Astrocyte (in vitro differentiated cells and primary cell): ENCODE measurements around the gene SNX3. TPM values are rescaled to one million over a fixed set of nuclear protein-coding genes. Genes with fewer than 3 reads are reported as not detected.
"Not testable (repeated sequence)": the region's sequence is repeated elsewhere in the genome, so short reads cannot be mapped to it uniquely, and the experiment has no call there.

Experiments used
- DNase-seq: peaks from one replicate; pipeline ENCODE4 v3.0.0-alpha.2; 2010; ENCODE audit warnings: low read depth
- FAIRE-seq: peaks from 2 replicates; lab custom pipeline; 2011; peaks lifted over from hg19 to GRCh38; lab: Jason Lieb, UNC
- H2AFZ ChIP-seq: 2 replicates; pipeline ENCODE4 v1.6.0; 2012; ENCODE audit warnings: low read depth, low read length, inconsistent platforms
- H3K27ac ChIP-seq: 2 replicates; pipeline ENCODE4 v1.5.1; 2011; ENCODE audit warnings: low read depth, low read length, inconsistent platforms
- H3K27me3 ChIP-seq: 2 replicates; pipeline ENCODE4 v1.6.0; 2011; ENCODE audit warnings: low read length, inconsistent platforms; ENCODE audit not compliant: insufficient read depth
- H3K36me3 ChIP-seq: 2 replicates; pipeline ENCODE4 v1.5.1; 2011; ENCODE audit warnings: low read length, inconsistent platforms; ENCODE audit not compliant: insufficient read depth
- H3K4me1 ChIP-seq: 2 replicates; pipeline ENCODE4 v1.5.1; 2011; ENCODE audit warnings: low read length, inconsistent platforms; ENCODE audit not compliant: insufficient read depth
- H3K4me2 ChIP-seq: 2 replicates; pipeline ENCODE4 v1.6.0; 2012; ENCODE audit warnings: low read length, inconsistent platforms
- H3K4me3 ChIP-seq: 2 replicates; pipeline ENCODE4 v1.5.1; 2011; ENCODE audit warnings: low read depth, mild to moderate bottlenecking, low read length, inconsistent platforms; ENCODE audit not compliant: insufficient read depth
- H3K79me2 ChIP-seq: 2 replicates; pipeline ENCODE4 v1.6.0; 2012; ENCODE audit warnings: mild to moderate bottlenecking, low read length, inconsistent platforms; ENCODE audit not compliant: insufficient read depth
- H3K9ac ChIP-seq: 2 replicates; pipeline ENCODE4 v1.6.0; 2012; ENCODE audit warnings: mild to moderate bottlenecking, low read length, inconsistent platforms
- H3K9me3 ChIP-seq: 2 replicates; pipeline ENCODE4 v1.5.1; 2012; ENCODE audit warnings: low read depth, mild to moderate bottlenecking, low read length, inconsistent platforms; ENCODE audit not compliant: insufficient read depth
- H4K20me1 ChIP-seq: 2 replicates; pipeline ENCODE4 v1.6.0; 2012; ENCODE audit warnings: low read length, inconsistent platforms; ENCODE audit not compliant: insufficient read depth
- H3K27ac Mint-ChIP-seq: one replicate; pipeline ENCODE4 v1.8.0; 2021; ENCODE audit warnings: mild to moderate bottlenecking, mixed read lengths; ENCODE audit not compliant: unreplicated experiment
- H3K27me3 Mint-ChIP-seq: one replicate; pipeline ENCODE4 v1.8.0; 2021; ENCODE audit warnings: low read depth, mixed read lengths; ENCODE audit not compliant: unreplicated experiment
- H3K36me3 Mint-ChIP-seq: one replicate; pipeline ENCODE4 v1.8.0; 2021; ENCODE audit warnings: low read depth, mixed read lengths; ENCODE audit not compliant: unreplicated experiment
- H3K4me1 Mint-ChIP-seq: one replicate; pipeline ENCODE4 v1.8.0; 2021; ENCODE audit warnings: low read depth, mixed read lengths; ENCODE audit not compliant: unreplicated experiment
- H3K4me3 Mint-ChIP-seq: one replicate; pipeline ENCODE4 v1.8.0; 2021; ENCODE audit warnings: mild to moderate bottlenecking, moderate library complexity, mixed read lengths; ENCODE audit not compliant: unreplicated experiment
- H3K9me3 Mint-ChIP-seq: one replicate; pipeline ENCODE4 v1.8.0; 2021; ENCODE audit warnings: mild to moderate bottlenecking, mixed read lengths; ENCODE audit not compliant: unreplicated experiment
- EZH2 ChIP-seq: IDR thresholded peaks from 2 replicates; pipeline ENCODE4 v1.6.1; 2012; ENCODE audit warnings: mild to moderate bottlenecking, low read length, inconsistent platforms; ENCODE audit not compliant: insufficient read depth
- total RNA-seq: library from RNA; stranded (reverse); gene quantifications from 2 replicates; pipeline ENCODE4 v1.2.1, GENCODE V29; 2021
- TF ChIP-seq, protein P1 (sequence below): IDR thresholded peaks from 2 replicates; pipeline ENCODE4 v1.5.1; 2011; ENCODE audit warnings: low read depth, mild to moderate bottlenecking, inconsistent platforms, low read length, moderate library complexity; ENCODE audit not compliant: insufficient read depth

SNX3 gene
- total RNA-seq, 1 donor from 2014 or later = 165 TPM

DNA sequence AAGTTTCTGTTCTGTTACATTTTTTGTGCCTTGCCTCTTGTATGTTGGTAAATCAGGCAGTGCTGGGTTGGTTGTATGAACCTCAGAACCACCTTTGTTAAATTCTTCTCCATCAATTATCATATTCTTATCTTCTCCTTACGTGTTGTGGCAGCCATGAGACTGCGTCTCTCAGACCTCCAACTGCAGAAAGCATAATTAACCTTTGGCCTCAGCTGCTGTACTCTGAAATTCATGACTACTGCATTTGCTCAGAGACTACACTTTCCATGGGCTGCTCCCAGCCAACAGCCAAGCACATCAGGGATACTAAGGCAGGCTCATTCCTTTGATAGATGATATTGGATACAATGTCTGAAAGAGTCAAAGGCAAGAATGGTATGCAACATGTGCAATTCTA, 15.1 kb upstream of the SNX3 start:
- H3K27me3 ChIP-seq = no peaks in the 10 kb centered on the region
- Mint-ChIP-seq H3K27ac (no peak overlapping the region), H3K4me1 (no peaks in the 10 kb centered on the region), H3K27me3 (no peaks in the 10 kb centered on the region), H3K4me3 (no peak overlapping the region), H3K9me3 (no peaks in the 10 kb centered on the region), H3K36me3 (no peaks in the 10 kb centered on the region)
- FAIRE-seq (no peak), DNase-seq (no peak)
- TF ChIP-seq, protein P1, sequence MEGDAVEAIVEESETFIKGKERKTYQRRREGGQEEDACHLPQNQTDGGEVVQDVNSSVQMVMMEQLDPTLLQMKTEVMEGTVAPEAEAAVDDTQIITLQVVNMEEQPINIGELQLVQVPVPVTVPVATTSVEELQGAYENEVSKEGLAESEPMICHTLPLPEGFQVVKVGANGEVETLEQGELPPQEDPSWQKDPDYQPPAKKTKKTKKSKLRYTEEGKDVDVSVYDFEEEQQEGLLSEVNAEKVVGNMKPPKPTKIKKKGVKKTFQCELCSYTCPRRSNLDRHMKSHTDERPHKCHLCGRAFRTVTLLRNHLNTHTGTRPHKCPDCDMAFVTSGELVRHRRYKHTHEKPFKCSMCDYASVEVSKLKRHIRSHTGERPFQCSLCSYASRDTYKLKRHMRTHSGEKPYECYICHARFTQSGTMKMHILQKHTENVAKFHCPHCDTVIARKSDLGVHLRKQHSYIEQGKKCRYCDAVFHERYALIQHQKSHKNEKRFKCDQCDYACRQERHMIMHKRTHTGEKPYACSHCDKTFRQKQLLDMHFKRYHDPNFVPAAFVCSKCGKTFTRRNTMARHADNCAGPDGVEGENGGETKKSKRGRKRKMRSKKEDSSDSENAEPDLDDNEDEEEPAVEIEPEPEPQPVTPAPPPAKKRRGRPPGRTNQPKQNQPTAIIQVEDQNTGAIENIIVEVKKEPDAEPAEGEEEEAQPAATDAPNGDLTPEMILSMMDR = no peak
- TF ChIP-seq EZH2 = no peak
- no peak overlapping the region for H3K4me2 ChIP-seq
- H3K4me3 ChIP-seq = no peak overlapping the region
- no peaks in the 10 kb centered on the region for H3K4me1 ChIP-seq
- no peaks in the 10 kb centered on the region for H4K20me1 ChIP-seq
- H2AFZ ChIP-seq = no peak overlapping the region
- no peaks in the 10 kb centered on the region for H3K79me2 ChIP-seq
- H3K9me3 ChIP-seq = no peaks in the 10 kb centered on the region
- no peak overlapping the region for H3K9ac ChIP-seq
- H3K36me3 ChIP-seq = no peaks in the 10 kb centered on the region
- no peak overlapping the region for H3K27ac ChIP-seq

DNA sequence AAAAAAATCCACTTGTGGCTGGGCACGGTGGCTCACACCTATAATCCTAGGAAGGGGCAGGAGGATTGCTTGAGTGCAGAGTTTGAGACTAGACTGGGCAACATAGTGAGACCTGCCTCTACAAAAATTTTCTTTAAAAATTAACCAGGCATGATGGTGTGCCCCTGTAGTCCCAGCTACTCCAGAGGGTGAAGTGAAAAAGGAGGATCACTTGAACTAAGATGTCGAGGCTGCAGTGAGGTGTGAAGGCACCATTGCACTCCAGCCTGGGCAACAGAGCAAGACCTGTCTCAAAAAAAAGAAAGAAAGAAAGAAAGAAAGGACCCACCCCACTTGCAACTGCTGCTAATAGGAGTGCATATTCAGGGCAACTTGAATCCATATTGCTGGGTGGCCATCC, 13.7 kb upstream of the SNX3 start:
- H3K4me3 Mint-ChIP-seq = no peak overlapping the region
- no peaks in the 10 kb centered on the region for H3K79me2 ChIP-seq
- no peaks in the 10 kb centered on the region for H3K27me3 ChIP-seq
- H3K9me3 ChIP-seq = no peaks in the 10 kb centered on the region
- H3K4me1 ChIP-seq = no peaks in the 10 kb centered on the region
- H3K4me2 ChIP-seq = no peak overlapping the region
- no peak for FAIRE-seq
- no peak overlapping the region for H3K27ac ChIP-seq
- no peak overlapping the region for H2AFZ ChIP-seq
- no peaks in the 10 kb centered on the region for H3K27me3 Mint-ChIP-seq
- H3K27ac Mint-ChIP-seq = no peak overlapping the region
- no peaks in the 10 kb centered on the region for H4K20me1 ChIP-seq
- no peaks in the 10 kb centered on the region for H3K4me1 Mint-ChIP-seq
- DNase-seq = no peak
- TF ChIP-seq EZH2 = no peak
- TF ChIP-seq, protein P1 = no peak
- no peaks in the 10 kb centered on the region for H3K9me3 Mint-ChIP-seq
- H3K36me3 Mint-ChIP-seq = no peaks in the 10 kb centered on the region
- no peak overlapping the region for H3K9ac ChIP-seq
- no peaks in the 10 kb centered on the region for H3K36me3 ChIP-seq
- no peak overlapping the region for H3K4me3 ChIP-seq

DNA sequence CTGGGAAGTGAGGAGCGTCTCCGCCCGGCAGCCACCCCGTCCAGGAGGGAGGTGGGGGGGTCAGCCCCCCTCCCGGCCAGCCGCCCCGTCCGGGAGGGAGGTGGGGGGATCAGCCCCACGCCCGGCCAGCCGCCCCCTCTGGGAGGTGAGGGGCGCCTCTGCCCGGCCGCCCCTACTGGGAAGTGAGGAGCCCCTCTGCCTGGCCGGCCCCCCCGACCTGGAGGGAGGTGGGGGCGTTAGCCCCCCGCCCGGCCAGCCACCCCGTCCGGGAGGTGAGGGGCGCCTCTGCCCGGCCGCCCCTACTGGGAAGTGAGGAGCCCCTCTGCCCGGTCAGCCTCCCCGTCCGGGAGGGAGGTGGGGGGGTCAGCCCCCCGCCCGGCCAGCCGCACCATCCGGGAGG, 9.1 kb upstream of the SNX3 start:
- not testable (repeated sequence) for H3K36me3 ChIP-seq, H3K27me3 ChIP-seq, H3K27me3 Mint-ChIP-seq, H3K4me1 ChIP-seq, H3K4me3 ChIP-seq, H3K4me1 Mint-ChIP-seq, H4K20me1 ChIP-seq, H3K4me2 ChIP-seq, DNase-seq, H3K27ac ChIP-seq, H3K4me3 Mint-ChIP-seq, H3K36me3 Mint-ChIP-seq, H3K9me3 Mint-ChIP-seq, FAIRE-seq, H3K79me2 ChIP-seq, H3K9ac ChIP-seq, H2AFZ ChIP-seq, H3K9me3 ChIP-seq, H3K27ac Mint-ChIP-seq
